HepG2 (cell line): ENCODE measurements around the gene TTBK1. TPM values are rescaled to one million over a fixed set of nuclear protein-coding genes. Genes with fewer than 3 reads are reported as not detected.

Experiments used
- ATAC-seq: fragments of 200-7000 bp; cut with Tn5 transposase; 3 replicates; pipeline ENCODE4 v1.9.1; 2020; ENCODE audit warnings: mild to moderate bottlenecking, moderate library complexity
- BruUV-seq: library from RNA; stranded (reverse); fragments of 400-500 nt; replicated peaks from 2 replicates; lab custom pipeline; 2021; lab: Mats Ljungman, UMichigan
- CTCF ChIA-PET: fragments of 300-600 bp; formaldehyde crosslinking; extraction: SDS; loops from one replicate; lab custom pipeline; 2021; ENCODE audit warnings: low total read pairs, inconsistent platforms, low intra/inter-chr PET ratio; lab: Yijun Ruan, JAX
- POLR2A ChIA-PET: fragments of 350-600 bp; sonication (Branson Sonifier 250); formaldehyde crosslinking; loops from one replicate; lab custom pipeline; 2020; ENCODE audit warnings: antibody characterized with exemption, inconsistent platforms; lab: Yijun Ruan, JAX
- DNase-seq: peaks from one replicate; pipeline ENCODE4 v3.0.0-alpha.2; 2015; ENCODE audit warnings: low spot score
- FAIRE-seq: peaks from 3 replicates; lab custom pipeline; 2011; peaks lifted over from hg19 to GRCh38; lab: Jason Lieb, UNC
- H2AFZ ChIP-seq: one replicate; pipeline ENCODE4 v1.6.1; 2011; ENCODE audit warnings: low read length, inconsistent platforms
- H3K27ac ChIP-seq: fragments of 300-600 bp; 3 replicates; pipeline ENCODE4 v1.8.0; 2011; ENCODE audit warnings: mixed run types, mild to moderate bottlenecking, mixed read lengths, low read length, inconsistent platforms; ENCODE audit not compliant: insufficient read depth; ENCODE audit errors: extremely low read length
- H3K27me3 ChIP-seq, 2 experiments: fragments of 200-600 bp in 1 of 2; 2 replicates in 1 of 2; 3 replicates in 1 of 2; pipeline versions ENCODE4 v1.6.0 to v1.8.0; 2011; ENCODE audit warnings: low read length in 2 of 2, mild to moderate bottlenecking in 2 of 2, moderate library complexity in 2 of 2, inconsistent platforms in 1 of 2; ENCODE audit not compliant: insufficient read depth in 2 of 2, control insufficient read depth in 1 of 2
- H3K36me3 ChIP-seq, 2 experiments: fragments of 200-600 bp in 1 of 2; replicated peaks in 1 of 2; 2 replicates in 1 of 2; 3 replicates in 1 of 2; pipeline versions ENCODE4 v1.5.1 to v1.8.0; 2011; ENCODE audit warnings: low read length in 2 of 2, inconsistent platforms in 1 of 2; ENCODE audit not compliant: insufficient read depth in 2 of 2, control insufficient read depth in 1 of 2
- H3K4me1 ChIP-seq: 2 replicates; pipeline ENCODE4 v1.5.1; 2012; ENCODE audit warnings: low read length, inconsistent platforms; ENCODE audit not compliant: insufficient read depth
- H3K4me2 ChIP-seq: 2 replicates; pipeline ENCODE4 v1.6.0; 2011; ENCODE audit warnings: low read depth, low read length, inconsistent platforms
- H3K4me3 ChIP-seq, 3 experiments: fragments of 200-600 bp in 1 of 3; sonication (generic), shearing (Covaris generic) in 1 of 3; replicated peaks in 1 of 3; 2 replicates each; pipeline ENCODE4 v1.5.1; 2011 to 2016; ENCODE audit warnings: low read length in 3 of 3, inconsistent platforms in 2 of 3, low read depth in 2 of 3, mild to moderate bottlenecking in 2 of 3, control low read depth in 1 of 3, mixed read lengths in 1 of 3; ENCODE audit not compliant: insufficient read depth in 1 of 3
- H3K79me2 ChIP-seq: one replicate; pipeline ENCODE4 v1.6.1; 2011; ENCODE audit warnings: low read length, inconsistent platforms; ENCODE audit not compliant: insufficient read depth
- H3K9ac ChIP-seq: 2 replicates; pipeline ENCODE4 v1.6.0; 2011; ENCODE audit warnings: mild to moderate bottlenecking, low read depth, low read length, inconsistent platforms; ENCODE audit not compliant: insufficient read depth
- H3K9me3 ChIP-seq: 2 replicates; pipeline ENCODE4 v1.5.1; 2012; ENCODE audit warnings: mild to moderate bottlenecking, low read length
- H4K20me1 ChIP-seq: 2 replicates; pipeline ENCODE4 v1.6.0; 2011; ENCODE audit warnings: inconsistent platforms, mild to moderate bottlenecking, low read length, moderate library complexity; ENCODE audit not compliant: insufficient read depth
- ETV6 ChIP-seq: sonication (generic); formaldehyde crosslinking; conservative IDR thresholded peaks from 2 replicates; pipeline ENCODE4 v1.4.0; 2020; ENCODE audit warnings: missing genetic modification reagents
- JUN ChIP-seq: sonication (generic); formaldehyde crosslinking; IDR thresholded peaks from 2 replicates; pipeline ENCODE4 v1.4.0; 2020; ENCODE audit warnings: mild to moderate bottlenecking, missing genetic modification reagents
- MAFF ChIP-seq: IDR thresholded peaks from 2 replicates; pipeline ENCODE4 v1.6.1; 2011; ENCODE audit warnings: low read depth, low read length, improper control_type of control experiment
- NFRKB ChIP-seq: fragments of 450-650 bp; IDR thresholded peaks from 2 replicates; pipeline ENCODE4 v1.6.1; 2017
- PHF20 ChIP-seq: sonication (generic); formaldehyde crosslinking; IDR thresholded peaks from 2 replicates; pipeline ENCODE4 v1.5.0; 2020; ENCODE audit warnings: mild to moderate bottlenecking, missing genetic modification reagents
- RCOR2 ChIP-seq: IDR thresholded peaks from 2 replicates; pipeline ENCODE4 v1.6.1; 2016; ENCODE audit warnings: missing biosample characterization, missing genetic modification reagents
- ZNF354B ChIP-seq: sonication (generic); formaldehyde crosslinking; IDR thresholded peaks from 2 replicates; pipeline ENCODE4 v1.8.0; 2022; ENCODE audit warnings: mild to moderate bottlenecking, missing genetic modification reagents
- ZNF546 ChIP-seq: sonication (generic); formaldehyde crosslinking; conservative IDR thresholded peaks from 2 replicates; pipeline ENCODE4 v1.8.1; 2023; ENCODE audit warnings: mild to moderate bottlenecking, missing genetic modification reagents
- WGBS: methylation state at CpG from one replicate; pipeline ENCODE4 v1.1.6; 2017; ENCODE audit warnings: low lambda C conversion rate; 5-methylcytosine and 5-hydroxymethylcytosine counted together
- in situ Hi-C: cut with HindIII; loops from 2 replicates; pipeline ENCODE4 v1.10.0; 2017; ENCODE audit warnings: low pct_unique_long_range_greater_than_20kb; ENCODE audit not compliant: extremely low pct_ligation_motif_present
- intact Hi-C: fragments of 100-400 bp; cut with micrococcal nuclease; formaldehyde crosslinking; loops from one replicate; pipeline ENCODE4 v1.10.0; 2022; ENCODE audit not compliant: unreplicated experiment
- polyA plus RNA-seq, 8 experiments: library from polyadenylated mRNA; depleted of rRNA in 3 of 8; stranded (reverse) in 7 of 8; unstranded in 1 of 8; fragments of >200 nt; fragmentation: Illumina TruSeq in 4 of 8; extraction: Trizol in 4 of 8; gene quantifications; 2 replicates each; pipeline versions ENCODE4 v1.2.1 to v1.2.3, GENCODE V29; 2011 to 2016; ENCODE audit warnings: low read depth in 4 of 8, missing spikeins in 1 of 8, mixed read lengths in 1 of 8; ENCODE audit not compliant: insufficient read depth in 1 of 8
- total RNA-seq, 5 experiments: library from RNA; depleted of rRNA; stranded (reverse); fragments of >200 nt; fragmentation: Illumina TruSeq; extraction: Trizol; gene quantifications; 2 replicates each; pipeline ENCODE4 v1.2.3, GENCODE V29; 2016; ENCODE audit warnings: low read depth in 1 of 5
- TF ChIP-seq, protein P1 (sequence below): sonication (generic); formaldehyde crosslinking; conservative IDR thresholded peaks from 2 replicates; pipeline ENCODE4 v1.4.0; 2020; ENCODE audit warnings: missing genetic modification reagents

Gene TTBK1
- total and polyA plus RNA-seq, 2 of the 13 experiments (the other 11 are each of a cell fraction or from before 2014, with no cell fraction given): 0.24 to 0.33 TPM

GRCh38 chr6:43215066-43215465, 28.2 kb upstream of the TTBK1 start:
- H3K9me3 ChIP-seq: no peaks in the 10 kb centered on the region
- H3K4me2 ChIP-seq: no peak overlapping the region
- no peaks in the 10 kb centered on the region for H3K4me1 ChIP-seq
- H3K4me3 ChIP-seq: no peak overlapping the region
- H3K36me3 ChIP-seq: no peaks in the 10 kb centered on the region
- no peak for FAIRE-seq
- ChIA-PET CTCF (no interaction called here), POLR2A (interaction anchor here (1.2 kb wide), 1 partner anchor 15 kb away, joined by 3 read pairs; the partner anchor contains the start of gene DNPH1)
- no peaks in the 10 kb centered on the region for H4K20me1 ChIP-seq
- H3K27me3 ChIP-seq: no peaks in the 10 kb centered on the region
- H3K27ac ChIP-seq: no peak overlapping the region
- no TSS peak for BruUV-seq
- no peak overlapping the region for H2AFZ ChIP-seq
- no peak for ATAC-seq
- DNase-seq: no peak
- intact Hi-C loops: no loop called here
- in situ Hi-C loops: no loop called here
- TF ChIP-seq RCOR2 (CRISPR knock-in tag): no peak
- TF ChIP-seq, protein P1, sequence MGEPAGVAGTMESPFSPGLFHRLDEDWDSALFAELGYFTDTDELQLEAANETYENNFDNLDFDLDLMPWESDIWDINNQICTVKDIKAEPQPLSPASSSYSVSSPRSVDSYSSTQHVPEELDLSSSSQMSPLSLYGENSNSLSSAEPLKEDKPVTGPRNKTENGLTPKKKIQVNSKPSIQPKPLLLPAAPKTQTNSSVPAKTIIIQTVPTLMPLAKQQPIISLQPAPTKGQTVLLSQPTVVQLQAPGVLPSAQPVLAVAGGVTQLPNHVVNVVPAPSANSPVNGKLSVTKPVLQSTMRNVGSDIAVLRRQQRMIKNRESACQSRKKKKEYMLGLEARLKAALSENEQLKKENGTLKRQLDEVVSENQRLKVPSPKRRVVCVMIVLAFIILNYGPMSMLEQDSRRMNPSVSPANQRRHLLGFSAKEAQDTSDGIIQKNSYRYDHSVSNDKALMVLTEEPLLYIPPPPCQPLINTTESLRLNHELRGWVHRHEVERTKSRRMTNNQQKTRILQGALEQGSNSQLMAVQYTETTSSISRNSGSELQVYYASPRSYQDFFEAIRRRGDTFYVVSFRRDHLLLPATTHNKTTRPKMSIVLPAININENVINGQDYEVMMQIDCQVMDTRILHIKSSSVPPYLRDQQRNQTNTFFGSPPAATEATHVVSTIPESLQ: no peak
- TF ChIP-seq PHF20: no peak
- TF ChIP-seq MAFF: no peak
- 91% methylated on average over 4 of the region's 8 CpGs for WGBS
- no peaks in the 10 kb centered on the region for H3K79me2 ChIP-seq
- H3K9ac ChIP-seq: no peak overlapping the region

GRCh38 chr6:43216200-43216599, 27.1 kb upstream of the TTBK1 start:
- H3K4me3 ChIP-seq: no peak overlapping the region
- intact Hi-C loops: no loop called here
- H3K4me1 ChIP-seq: no peaks in the 10 kb centered on the region
- no peaks in the 10 kb centered on the region for H3K27me3 ChIP-seq
- no peak for ATAC-seq
- WGBS: 98% methylated on average over 10 of the region's 12 CpGs
- in situ Hi-C loops: no loop called here
- H2AFZ ChIP-seq: no peak overlapping the region
- H3K79me2 ChIP-seq: no peaks in the 10 kb centered on the region
- no peak overlapping the region for H3K4me2 ChIP-seq
- no TSS peak for BruUV-seq
- H3K36me3 ChIP-seq: no peaks in the 10 kb centered on the region
- DNase-seq: no peak
- no peak for FAIRE-seq
- POLR2A ChIA-PET: interaction anchor here (1.2 kb wide), 1 partner anchor 13 kb away, joined by 3 read pairs; the partner anchor contains the start of gene DNPH1
- TF ChIP-seq JUN (no peak), ETV6 (CRISPR knock-in tag) (no peak), ZNF354B (CRISPR knock-in tag) (no peak), ZNF546 (CRISPR knock-in tag) (no peak), NFRKB (no peak)
- TF ChIP-seq, all 625 proteins: peak for 0
- H3K9me3 ChIP-seq: no peaks in the 10 kb centered on the region
- H3K9ac ChIP-seq: no peak overlapping the region
- no peaks in the 10 kb centered on the region for H4K20me1 ChIP-seq
- no peak overlapping the region for H3K27ac ChIP-seq
- CTCF ChIA-PET: no interaction called here
